ENCODE measurements around the gene BMP7. TPM values are rescaled to one million over a fixed set of nuclear protein-coding genes. Genes with fewer than 3 reads are reported as not detected.

BMP7 gene
- polyA plus RNA-seq, 3 donors = 73.3 to 102 (median 94.0) TPM

DNA sequence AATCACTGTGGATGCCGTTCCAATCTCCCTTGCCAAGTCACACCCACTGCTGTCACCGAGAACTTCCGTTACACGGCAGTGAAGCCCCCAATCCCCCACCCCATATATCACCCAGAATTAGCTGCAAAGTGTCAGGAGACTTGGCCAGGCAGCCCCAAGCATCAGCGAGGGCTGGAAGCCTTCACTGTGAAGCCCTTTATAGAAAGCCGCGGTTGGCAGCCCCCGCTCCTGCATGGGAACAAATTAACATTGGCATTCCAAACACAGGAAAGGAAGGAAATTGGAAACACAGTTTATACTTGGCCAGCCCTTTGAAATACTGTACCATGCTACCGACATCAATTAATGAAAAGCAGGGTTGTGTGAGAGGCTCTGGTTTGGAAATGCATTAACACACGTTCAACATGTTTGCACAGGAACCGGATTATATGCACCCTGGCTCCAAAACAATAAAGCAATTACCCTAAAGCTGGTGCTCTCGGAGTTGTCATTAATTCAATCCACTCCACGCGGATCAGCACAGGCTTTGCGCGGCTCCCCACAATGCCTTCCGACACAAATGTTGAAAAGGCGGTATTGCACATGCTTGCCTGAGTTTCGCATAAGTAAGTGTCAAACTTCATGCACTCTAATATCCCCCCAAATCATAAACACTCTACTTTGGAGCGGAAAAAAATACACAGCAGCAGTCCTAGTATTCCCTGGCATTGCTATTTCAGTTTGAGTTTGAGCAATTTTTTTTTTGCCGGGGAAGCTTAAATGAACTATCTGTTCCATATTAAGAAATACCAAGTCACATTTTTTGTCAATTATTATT is 7.1 kb downstream of the BMP7 start:
- DNase-seq (ENCODE audit: extremely low read depth in 1 of 11, low read depth in 9 of 11, low spot score in 4 of 11) = no peak

- DNase-seq (ENCODE audit: extremely low read depth in 1 of 11, low read depth in 9 of 11, low spot score in 4 of 11) = no peak
Observed at GRCh38 chr20:57257701-57258453, 8.6 kb downstream of the BMP7 start.

DNA sequence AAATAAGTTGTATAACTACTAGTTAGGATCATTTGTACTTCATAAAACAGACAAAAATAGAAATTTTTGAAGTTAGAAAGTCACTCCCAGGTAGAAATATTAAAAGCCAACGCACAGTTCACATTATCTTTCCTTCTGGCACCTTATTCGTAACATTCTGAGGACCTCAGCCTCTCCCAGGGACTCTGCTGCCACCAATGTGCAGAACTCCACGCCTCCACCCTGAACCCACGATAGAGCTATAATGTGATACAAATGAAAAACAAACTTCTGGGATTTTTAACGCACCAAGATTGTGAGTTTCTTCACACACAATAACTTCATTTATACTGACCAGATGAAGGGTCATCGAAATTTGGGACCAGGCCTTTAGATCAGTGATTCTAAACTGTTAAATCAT is 9.5 kb downstream of the BMP7 start:
- DNase-seq (ENCODE audit: extremely low read depth in 1 of 11, low read depth in 9 of 11, low spot score in 4 of 11) = no peak

- no peak for DNase-seq (ENCODE audit: extremely low read depth in 1 of 11, low read depth in 9 of 11, low spot score in 4 of 11)
Observed at GRCh38 chr20:57256205-57256604, 10.2 kb downstream of the BMP7 start.

DNA sequence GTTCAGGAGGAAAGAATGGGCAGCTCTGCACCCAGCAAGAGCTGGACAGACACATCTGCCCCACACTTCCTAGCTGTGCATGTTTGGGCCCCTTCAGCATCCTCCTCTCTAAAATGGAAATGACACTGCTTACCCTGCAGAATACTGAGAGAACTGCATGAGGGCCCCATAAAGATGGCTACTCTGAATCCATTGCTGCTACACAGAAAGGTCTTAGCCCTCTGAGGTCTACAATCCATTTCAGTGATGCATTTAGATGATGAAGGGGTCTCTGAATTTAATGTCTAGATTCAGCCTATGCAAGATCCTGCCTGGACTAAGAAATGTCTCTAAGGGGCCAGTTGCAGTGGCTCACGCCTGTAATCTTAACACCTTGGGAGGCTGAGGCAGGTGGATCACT is 11.3 kb downstream of the BMP7 start:
- no peak for DNase-seq (ENCODE audit: extremely low read depth in 1 of 11, low read depth in 9 of 11, low spot score in 4 of 11)

DNA sequence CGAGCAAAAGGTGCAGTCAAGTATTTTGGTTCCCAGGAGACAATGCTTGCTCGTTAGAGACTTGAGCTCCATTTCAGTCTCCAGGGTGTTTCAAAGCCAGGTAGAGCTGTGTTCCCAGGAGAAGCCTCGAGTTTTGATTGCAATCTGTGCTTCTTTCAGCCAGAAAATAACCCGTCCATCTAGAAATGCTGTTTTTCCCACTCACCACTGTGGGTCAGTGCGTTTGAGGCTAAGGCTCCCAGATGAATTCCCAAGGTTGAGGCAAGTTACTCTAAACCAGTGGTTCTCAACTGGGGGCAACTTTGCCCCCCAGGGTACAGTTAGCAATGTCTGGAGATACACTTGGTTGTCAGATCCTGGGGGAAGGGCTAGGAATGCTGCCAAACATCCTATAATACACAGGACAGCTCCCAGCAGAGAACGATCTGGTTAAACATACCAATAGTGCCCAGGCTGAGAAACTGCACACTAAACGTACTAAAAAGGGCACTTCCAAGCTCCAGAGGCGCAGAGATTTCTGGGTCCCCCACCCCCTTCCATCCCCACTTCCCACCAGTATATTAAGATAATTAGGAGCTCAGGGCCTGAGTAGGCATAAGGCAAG is 13.8 kb downstream of the BMP7 start:
- DNase-seq (ENCODE audit: extremely low read depth in 1 of 11, low read depth in 9 of 11, low spot score in 4 of 11) = no peak

GRCh38 chr20:57251949-57252348 is 14.5 kb downstream of the BMP7 start:
- DNase-seq (ENCODE audit: extremely low read depth in 1 of 11, low read depth in 9 of 11, low spot score in 4 of 11) = no peak

GRCh38 chr20:57251344-57251743 is 15.1 kb downstream of the BMP7 start:
- DNase-seq (ENCODE audit: extremely low read depth in 1 of 11, low read depth in 9 of 11, low spot score in 4 of 11) = no peak

- no peak for DNase-seq (ENCODE audit: extremely low read depth in 1 of 11, low read depth in 9 of 11, low spot score in 4 of 11)
Observed at GRCh38 chr20:57250607-57251343, 15.7 kb downstream of the BMP7 start.

DNA sequence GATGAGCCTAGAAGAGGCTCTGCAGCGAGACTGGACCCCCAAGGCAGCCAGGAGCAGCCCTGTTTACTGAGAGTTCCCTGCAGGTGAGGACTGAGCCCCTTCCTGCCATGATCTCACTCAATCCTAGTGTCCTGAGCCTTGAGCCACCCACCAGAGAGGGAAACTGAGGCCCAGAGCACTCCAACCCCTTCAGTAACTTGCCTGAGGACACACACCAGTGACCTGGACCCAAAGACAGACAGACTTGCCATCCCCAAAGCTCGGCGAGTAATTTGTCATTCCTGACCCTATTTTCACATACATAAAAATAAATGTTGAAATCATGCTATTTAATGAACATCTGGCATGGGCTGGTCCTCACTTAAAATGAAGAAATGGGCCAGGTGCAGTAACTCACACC is 16.7 kb downstream of the BMP7 start:
- DNase-seq (ENCODE audit: extremely low read depth in 1 of 11, low read depth in 9 of 11, low spot score in 4 of 11) = no peak

DNA sequence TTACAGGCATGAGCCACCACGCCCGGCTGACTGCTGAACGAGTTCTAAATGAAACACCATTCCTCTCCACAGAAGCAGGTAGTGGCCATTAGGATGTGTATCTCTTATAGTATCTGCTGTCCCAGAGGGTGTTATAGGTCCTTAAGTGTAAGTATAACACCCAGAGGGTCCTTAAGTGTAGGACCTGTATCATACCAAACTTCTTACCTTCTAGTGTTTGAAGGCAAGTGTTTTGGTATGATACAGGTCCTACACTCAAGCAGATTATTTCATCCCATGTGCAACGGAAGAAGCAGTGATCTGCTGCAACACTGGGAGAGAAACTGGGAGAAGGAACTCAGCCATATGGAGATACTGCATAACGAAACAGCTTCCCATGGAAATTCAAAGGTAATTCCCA is 17.4 kb downstream of the BMP7 start:
- DNase-seq (ENCODE audit: extremely low read depth in 1 of 11, low read depth in 9 of 11, low spot score in 4 of 11) = no peak

GRCh38 chr20:57248132-57248797 is 18.2 kb downstream of the BMP7 start:
- DNase-seq (ENCODE audit: extremely low read depth in 1 of 11, low read depth in 9 of 11, low spot score in 4 of 11) = no peak

- no peak for DNase-seq (ENCODE audit: extremely low read depth in 1 of 11, low read depth in 9 of 11, low spot score in 4 of 11)
Observed at GRCh38 chr20:57247292-57247965, 19.0 kb downstream of the BMP7 start.

DNA sequence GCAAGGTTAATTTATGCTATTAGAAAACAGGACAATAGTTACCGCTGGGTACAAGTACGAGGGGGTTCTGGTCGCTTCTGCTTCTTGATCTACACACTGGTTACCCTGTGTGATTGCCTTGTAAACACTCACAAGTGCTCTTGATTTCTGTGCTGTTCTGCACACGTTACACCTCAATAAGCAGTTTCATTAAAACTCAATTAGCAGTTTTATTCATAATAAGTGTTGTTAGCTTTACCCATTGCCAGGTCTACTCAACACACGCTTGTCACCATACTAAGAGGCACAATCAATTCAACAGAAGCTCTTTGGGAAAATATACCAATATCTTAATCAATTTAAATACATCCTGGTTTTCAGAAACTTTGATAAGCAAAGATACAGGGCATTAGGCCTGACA is 20.4 kb downstream of the BMP7 start:
- no peak for DNase-seq (ENCODE audit: extremely low read depth in 1 of 11, low read depth in 9 of 11, low spot score in 4 of 11)

DNA sequence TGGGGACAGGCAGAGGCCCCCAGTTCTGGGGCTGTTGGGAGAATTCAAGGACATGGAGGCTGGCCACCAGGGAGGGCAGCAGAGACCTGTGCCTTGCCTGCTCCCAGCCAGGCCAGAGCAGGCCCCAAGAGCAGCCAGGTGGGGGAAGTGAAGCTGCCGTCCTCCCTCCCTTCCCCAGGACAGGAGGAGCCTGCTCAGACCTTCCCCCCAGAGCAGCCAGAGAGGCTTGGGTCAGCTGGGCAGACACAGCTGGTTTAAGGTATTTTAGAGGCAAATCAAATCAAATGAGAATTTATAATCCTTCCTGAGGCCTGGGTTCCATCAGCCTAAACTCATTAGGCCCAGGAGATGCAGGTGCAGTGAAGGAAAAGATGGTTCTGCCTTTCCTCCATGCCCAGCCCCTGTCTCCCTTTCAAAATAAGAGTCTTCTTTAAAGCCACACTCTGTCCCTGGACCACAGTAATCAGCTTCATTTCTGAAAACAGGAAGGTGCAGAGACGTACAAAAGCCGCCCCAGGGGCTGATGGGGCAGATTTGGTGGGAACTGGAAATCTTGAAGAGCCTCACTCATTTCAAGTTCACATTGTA is 21.7 kb downstream of the BMP7 start:
- no peak for DNase-seq (ENCODE audit: extremely low read depth in 1 of 11, low read depth in 9 of 11, low spot score in 4 of 11)

DNA sequence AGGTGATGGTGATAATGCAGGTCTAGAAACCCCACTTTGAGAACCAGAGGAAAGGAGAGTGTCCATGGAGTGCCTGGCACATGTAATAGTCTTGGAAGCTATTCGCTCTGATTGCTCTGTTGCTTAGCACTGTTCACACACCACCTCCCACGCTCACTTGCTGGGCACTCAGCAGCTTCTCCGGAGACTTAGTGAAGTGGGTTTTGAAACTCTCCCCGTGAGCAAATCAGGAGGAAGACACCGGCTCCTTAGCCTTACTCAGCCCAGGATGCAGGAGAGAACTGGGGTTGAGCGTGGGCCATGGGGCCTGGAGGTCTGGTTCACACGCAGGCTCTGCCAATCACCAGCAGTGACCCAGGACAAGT is 22.2 kb downstream of the BMP7 start:
- DNase-seq (ENCODE audit: extremely low read depth in 1 of 11, low read depth in 9 of 11, low spot score in 4 of 11) = no peak

DNA sequence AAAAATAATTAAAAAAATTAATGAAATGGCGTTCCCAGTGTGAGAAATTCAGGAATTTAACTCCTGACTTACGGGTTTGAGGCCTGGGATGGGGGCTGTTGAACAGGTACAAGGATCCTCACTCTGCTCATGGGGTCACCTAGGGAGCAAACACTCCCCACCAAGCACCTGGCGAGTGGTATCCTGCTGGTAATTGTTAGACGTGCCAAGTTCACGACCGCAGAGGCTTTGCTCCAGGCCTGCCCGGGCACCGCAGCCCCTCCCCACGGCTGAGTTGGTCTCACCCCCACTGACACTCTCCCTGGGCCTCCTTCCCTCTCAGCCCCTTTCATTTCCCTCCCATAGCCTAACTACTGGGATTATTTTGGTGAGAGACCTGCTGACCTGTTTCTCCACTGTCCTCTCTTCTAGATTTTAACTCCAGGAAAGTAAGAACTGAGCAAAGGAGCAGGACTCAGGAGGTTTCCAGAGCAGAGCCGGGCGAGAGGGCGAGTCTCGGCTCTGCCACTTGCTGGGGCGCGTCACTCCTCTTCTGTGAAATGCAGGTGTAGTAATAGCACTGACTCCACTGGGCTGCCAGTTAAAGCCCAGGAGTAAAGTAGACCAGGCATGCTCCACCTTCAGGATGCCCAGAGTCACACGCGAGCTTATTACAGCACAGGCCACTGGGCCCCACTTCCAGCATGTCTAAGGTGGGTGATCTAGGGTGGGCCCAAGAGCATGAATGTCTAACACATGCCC is 22.8 kb downstream of the BMP7 start:
- no peak for DNase-seq (ENCODE audit: extremely low read depth in 1 of 11, low read depth in 9 of 11, low spot score in 4 of 11)

- DNase-seq (ENCODE audit: extremely low read depth in 1 of 11, low read depth in 9 of 11, low spot score in 4 of 11) = no peak
Observed at GRCh38 chr20:57242414-57242813, 24.0 kb downstream of the BMP7 start.

All from renal cortex interstitium (tissue), 11 donors.